ENCODE results near the gene C2orf42. TPM values are rescaled to one million over a fixed set of nuclear protein-coding genes. Genes with fewer than 3 reads are reported as not detected.
"Not testable (repeated sequence)": the region's sequence is repeated elsewhere in the genome, so short reads cannot be mapped to it uniquely, and the experiment has no call there.

The C2orf42 gene
- total and polyA plus RNA-seq, 4 donors, result 8.0 to 17.9 (median 10.2) TPM

- Histone ChIP-seq H3K9me3 (ENCODE audit: control insufficient read depth, low read length) (no peaks in the 10 kb centered on the region), H3K4me3 (ENCODE audit: low read length in 2 of 2) (no peak overlapping the region), H3K27ac (ENCODE audit: low read depth in 1 of 2, low read length in 2 of 2) (no peak overlapping the region), H3K4me1 (ENCODE audit: control insufficient read depth in 1 of 2, insufficient read depth in 2 of 2, low read length in 2 of 2) (no peaks in the 10 kb centered on the region), H3K36me3 (ENCODE audit: control insufficient read depth in 1 of 2, insufficient read depth in 2 of 2, low read length in 1 of 2) (no peaks in the 10 kb centered on the region), H3K27me3 (ENCODE audit: control insufficient read depth in 1 of 2, insufficient read depth in 2 of 2, low read length in 1 of 2) (no peaks in the 10 kb centered on the region)
- DNase-seq, result peak in 1 of 2 donors; percentile 14
- WGBS, 2 donors, result 74 to 76% methylated on average over 4 of the region's 4 CpGs
- no peak for ATAC-seq (ENCODE audit: low FRiP score)
- intact Hi-C loops (cut with DNase I), result no loop called here
These were observed 71.9 kb downstream of the C2orf42 start for GRCh38 chr2:70118798-70119454.

GRCh38 chr2:70116936-70117552, 73.8 kb downstream of the C2orf42 start:
- H3K36me3 ChIP-seq (ENCODE audit: control insufficient read depth in 1 of 2, insufficient read depth in 2 of 2, low read length in 1 of 2), result no peaks in the 10 kb centered on the region
- intact Hi-C loops (cut with DNase I), result no loop called here
- H3K4me3 ChIP-seq (ENCODE audit: low read length in 2 of 2), result no peak overlapping the region
- H3K27me3 ChIP-seq (ENCODE audit: control insufficient read depth in 1 of 2, insufficient read depth in 2 of 2, low read length in 1 of 2), result no peaks in the 10 kb centered on the region
- no peaks in the 10 kb centered on the region for H3K9me3 ChIP-seq (ENCODE audit: control insufficient read depth, low read length)
- peak in 1 of 2 donors; percentile 8 for DNase-seq
- ATAC-seq (ENCODE audit: low FRiP score), result no peak
- no peaks in the 10 kb centered on the region for H3K4me1 ChIP-seq (ENCODE audit: control insufficient read depth in 1 of 2, insufficient read depth in 2 of 2, low read length in 2 of 2)
- peak overlapping the region in 1 of 2 donors; percentile 38 for H3K27ac ChIP-seq (ENCODE audit: low read depth in 1 of 2, low read length in 2 of 2)
- WGBS, 2 donors, result 39 to 49% methylated on average over 2 of the region's 2 CpGs

- intact Hi-C loops (cut with DNase I), result no loop called here
- H3K27me3 ChIP-seq (ENCODE audit: control insufficient read depth in 1 of 2, insufficient read depth in 2 of 2, low read length in 1 of 2), result no peaks in the 10 kb centered on the region
- no peak overlapping the region for H3K4me3 ChIP-seq (ENCODE audit: low read length in 2 of 2)
- H3K4me1 ChIP-seq (ENCODE audit: control insufficient read depth in 1 of 2, insufficient read depth in 2 of 2, low read length in 2 of 2), result no peaks in the 10 kb centered on the region
- no peaks in the 10 kb centered on the region for H3K36me3 ChIP-seq (ENCODE audit: control insufficient read depth in 1 of 2, insufficient read depth in 2 of 2, low read length in 1 of 2)
- no peak overlapping the region for H3K27ac ChIP-seq (ENCODE audit: low read depth in 1 of 2, low read length in 2 of 2)
- ATAC-seq (ENCODE audit: low FRiP score) (no peak), DNase-seq (peak in 1 of 2 donors; percentile 48)
- H3K9me3 ChIP-seq (ENCODE audit: control insufficient read depth, low read length), result no peaks in the 10 kb centered on the region
- 77 to 81% methylated on average over 8 of the region's 8 CpGs for WGBS, 2 donors
These were observed 75.0 kb downstream of the C2orf42 start for GRCh38 chr2:70115646-70116442.

- peak overlapping the region in 1 of 2 donors; percentile 33 for H3K27ac ChIP-seq (ENCODE audit: low read depth in 1 of 2, low read length in 2 of 2)
These were observed 77.3 kb downstream of the C2orf42 start for GRCh38 chr2:70113359-70114070.

GRCh38 chr2:70111752-70112591, 78.8 kb downstream of the C2orf42 start:
- Histone ChIP-seq H3K27ac (ENCODE audit: low read depth in 1 of 2, low read length in 2 of 2) (peak overlapping the region in 1 of 2 donors; percentile 58), H3K9me3 (ENCODE audit: control insufficient read depth, low read length) (no peaks in the 10 kb centered on the region), H3K4me1 (ENCODE audit: control insufficient read depth in 1 of 2, insufficient read depth in 2 of 2, low read length in 2 of 2) (no peaks in the 10 kb centered on the region), H3K27me3 (ENCODE audit: control insufficient read depth in 1 of 2, insufficient read depth in 2 of 2, low read length in 1 of 2) (no peaks in the 10 kb centered on the region), H3K4me3 (ENCODE audit: low read length in 2 of 2) (no peak overlapping the region), H3K36me3 (ENCODE audit: control insufficient read depth in 1 of 2, insufficient read depth in 2 of 2, low read length in 1 of 2) (no peaks in the 10 kb centered on the region)
- peak in 1 of 2 donors; percentile 24 for DNase-seq
- 71 to 76% methylated on average over 7 of the region's 7 CpGs for WGBS, 2 donors
- ATAC-seq (ENCODE audit: low FRiP score), result no peak
- intact Hi-C loops (cut with DNase I), result no loop called here

More at GRCh38 chr2:70113359-70114070, 77.3 kb downstream of the C2orf42 start:
- DNase-seq (peak in 1 of 2 donors; percentile 20), ATAC-seq (ENCODE audit: low FRiP score) (no peak)
- Histone ChIP-seq H3K36me3 (ENCODE audit: control insufficient read depth in 1 of 2, insufficient read depth in 2 of 2, low read length in 1 of 2) (no peaks in the 10 kb centered on the region), H3K4me1 (ENCODE audit: control insufficient read depth in 1 of 2, insufficient read depth in 2 of 2, low read length in 2 of 2) (no peaks in the 10 kb centered on the region), H3K27me3 (ENCODE audit: control insufficient read depth in 1 of 2, insufficient read depth in 2 of 2, low read length in 1 of 2) (no peaks in the 10 kb centered on the region), H3K9me3 (ENCODE audit: control insufficient read depth, low read length) (no peaks in the 10 kb centered on the region), H3K4me3 (ENCODE audit: low read length in 2 of 2) (no peak overlapping the region)
- intact Hi-C loops (cut with DNase I), result no loop called here
- WGBS, 2 donors, result 54 to 59% methylated on average over 4 of the region's 4 CpGs

GRCh38 chr2:70110397-70110796, 80.4 kb downstream of the C2orf42 start:
- H3K4me1 ChIP-seq (ENCODE audit: control insufficient read depth in 1 of 2, insufficient read depth in 2 of 2, low read length in 2 of 2); DNase-seq; ATAC-seq (ENCODE audit: low FRiP score); H3K4me3 ChIP-seq (ENCODE audit: low read length in 2 of 2); intact Hi-C loops (cut with DNase I); H3K27me3 ChIP-seq (ENCODE audit: control insufficient read depth in 1 of 2, insufficient read depth in 2 of 2, low read length in 1 of 2); H3K27ac ChIP-seq (ENCODE audit: low read depth in 1 of 2, low read length in 2 of 2); H3K9me3 ChIP-seq (ENCODE audit: control insufficient read depth, low read length); H3K36me3 ChIP-seq (ENCODE audit: control insufficient read depth in 1 of 2, insufficient read depth in 2 of 2, low read length in 1 of 2): not testable (repeated sequence)
- WGBS, 2 donors, result 93 to 95% methylated on average over 5 of the region's 5 CpGs

GRCh38 chr2:70106138-70106537, 84.7 kb downstream of the C2orf42 start:
- H3K36me3 ChIP-seq (ENCODE audit: control insufficient read depth in 1 of 2, insufficient read depth in 2 of 2, low read length in 1 of 2); H3K9me3 ChIP-seq (ENCODE audit: control insufficient read depth, low read length); H3K4me3 ChIP-seq (ENCODE audit: low read length in 2 of 2); H3K27ac ChIP-seq (ENCODE audit: low read depth in 1 of 2, low read length in 2 of 2); DNase-seq; ATAC-seq (ENCODE audit: low FRiP score); intact Hi-C loops (cut with DNase I); H3K27me3 ChIP-seq (ENCODE audit: control insufficient read depth in 1 of 2, insufficient read depth in 2 of 2, low read length in 1 of 2); H3K4me1 ChIP-seq (ENCODE audit: control insufficient read depth in 1 of 2, insufficient read depth in 2 of 2, low read length in 2 of 2): not testable (repeated sequence)
- WGBS, 2 donors, result 95 to 96% methylated on average over 8 of the region's 8 CpGs
